Endodermal cell (in vitro differentiated cells): ENCODE measurements around the gene TEKTIP1. TPM values are rescaled to one million over a fixed set of nuclear protein-coding genes. Genes with fewer than 3 reads are reported as not detected.

Experiments used
- DNase-seq: peaks from one replicate; pipeline ENCODE4 v3.0.0-alpha.2; 2017
- H3K27ac ChIP-seq: 2 replicates; pipeline ENCODE4 v1.5.1; 2013; ENCODE audit warnings: mild to moderate bottlenecking, low read depth, low read length, moderate library complexity
- H3K27me3 ChIP-seq: 2 replicates; pipeline ENCODE4 v1.6.1; 2013; ENCODE audit warnings: mild to moderate bottlenecking, low read length, moderate library complexity; ENCODE audit not compliant: insufficient read depth, control insufficient read depth, poor library complexity, severe bottlenecking
- H3K36me3 ChIP-seq: 2 replicates; pipeline ENCODE4 v1.7.0; 2013; ENCODE audit warnings: mild to moderate bottlenecking, low read length, moderate library complexity; ENCODE audit not compliant: control insufficient read depth, insufficient read depth
- H3K4me1 ChIP-seq: one replicate; pipeline ENCODE4 v1.7.0; 2013; ENCODE audit warnings: low read length; ENCODE audit not compliant: control insufficient read depth, insufficient read depth
- H3K4me3 ChIP-seq: 2 replicates; pipeline ENCODE4 v1.5.1; 2013; ENCODE audit warnings: mild to moderate bottlenecking, low read length, moderate library complexity
- H3K9ac ChIP-seq: 2 replicates; pipeline ENCODE4 v1.6.1; 2013; ENCODE audit warnings: mild to moderate bottlenecking, low read length, moderate library complexity; ENCODE audit not compliant: poor library complexity, severe bottlenecking; ENCODE audit errors: extremely low read depth
- H3K9me3 ChIP-seq: 2 replicates; pipeline ENCODE4 v1.6.1; 2013; ENCODE audit warnings: mild to moderate bottlenecking, low read length, moderate library complexity; ENCODE audit not compliant: control insufficient read depth
- H3K27ac Mint-ChIP-seq: 2 replicates; pipeline ENCODE4 v1.8.0; 2020; ENCODE audit warnings: mixed read lengths
- H3K27me3 Mint-ChIP-seq: 2 replicates; pipeline ENCODE4 v1.8.0; 2021; ENCODE audit warnings: mild to moderate bottlenecking, mixed read lengths; ENCODE audit not compliant: insufficient read depth
- H3K36me3 Mint-ChIP-seq: 2 replicates; pipeline ENCODE4 v1.8.0; 2020; ENCODE audit warnings: low read depth, mixed read lengths
- H3K4me1 Mint-ChIP-seq: 2 replicates; pipeline ENCODE4 v1.8.0; 2020; ENCODE audit warnings: mixed read lengths
- H3K4me3 Mint-ChIP-seq: 2 replicates; pipeline ENCODE4 v1.8.0; 2020; ENCODE audit warnings: mild to moderate bottlenecking, moderate library complexity, mixed read lengths
- H3K9me3 Mint-ChIP-seq: 2 replicates; pipeline ENCODE4 v1.8.0; 2020; ENCODE audit warnings: mild to moderate bottlenecking, mixed read lengths
- CTCF ChIP-seq: fragments of 200-600 bp; sonication (generic); conservative IDR thresholded peaks from 2 replicates; pipeline ENCODE4 v1.5.0; 2021; ENCODE audit warnings: antibody characterized with exemption, mild to moderate bottlenecking
- WGBS, 2 experiments: methylation state at CpG; one replicate each; pipeline versions ENCODE4 v1.1.5 to v1.1.7; 2013; ENCODE audit warnings: missing lambda C conversion rate in 2 of 2, mixed read lengths in 1 of 2; ENCODE audit not compliant: insufficient coverage in 1 of 2, insufficient read length in 1 of 2; 5-methylcytosine and 5-hydroxymethylcytosine counted together
- total RNA-seq, 2 donors: library from RNA; stranded (reverse); fragmentation: NEBNext Ultra II Directional in 1 of 2; extraction: Animal tissue kit (Norgen Biotek cat#: 25700) in 1 of 2; gene quantifications; 2 replicates in 1 of 2; 3 replicates in 1 of 2; pipeline ENCODE4 v1.2.1, GENCODE V29; 2021

Gene TEKTIP1
- total RNA-seq, 2 donors from 2014 or later, result 4.6 to 5.7 TPM

- 94 to 95% methylated on average over 16 to 25 of the region's 25 CpGs for WGBS, 2 experiments
- no peak for TF ChIP-seq CTCF
- Histone ChIP-seq H3K27me3 (no peaks in the 10 kb centered on the region), H3K27ac (no peak overlapping the region), H3K36me3 (peaks cover 30% of the 10 kb centered on the region), H3K4me1 (no peaks in the 10 kb centered on the region), H3K4me3 (no peak overlapping the region), H3K9me3 (no peaks in the 10 kb centered on the region), H3K9ac (no peak overlapping the region)
- DNase-seq, result no peak
- H3K4me1 Mint-ChIP-seq, result no peaks in the 10 kb centered on the region
- H3K4me3 Mint-ChIP-seq, result no peak overlapping the region
- H3K27me3 Mint-ChIP-seq, result no peaks in the 10 kb centered on the region
- H3K27ac Mint-ChIP-seq, result no peak overlapping the region
- H3K9me3 Mint-ChIP-seq, result no peaks in the 10 kb centered on the region
- H3K36me3 Mint-ChIP-seq, result peaks cover 38% of the 10 kb centered on the region
Observed at GRCh38 chr19:3538258-3538929, 580 bp upstream of the TEKTIP1 start.

GRCh38 chr19:3539756-3540118 lies 763 bp downstream of the TEKTIP1 start:
- Histone ChIP-seq H3K4me1 (no peaks in the 10 kb centered on the region), H3K9me3 (no peaks in the 10 kb centered on the region), H3K27ac (no peak overlapping the region), H3K27me3 (no peaks in the 10 kb centered on the region), H3K4me3 (no peak overlapping the region), H3K36me3 (peaks cover 25% of the 10 kb centered on the region), H3K9ac (no peak overlapping the region)
- H3K4me1 Mint-ChIP-seq, result no peaks in the 10 kb centered on the region
- H3K4me3 Mint-ChIP-seq, result no peak overlapping the region
- H3K27ac Mint-ChIP-seq, result no peak overlapping the region
- peaks cover 28% of the 10 kb centered on the region for H3K36me3 Mint-ChIP-seq
- no peak for DNase-seq
- no peak for TF ChIP-seq CTCF
- 100% methylated on average over 1 of the region's 1 CpG; no CpG with 5 or more reads in 1 of the 2 experiments for WGBS, 2 experiments
- no peaks in the 10 kb centered on the region for H3K9me3 Mint-ChIP-seq
- H3K27me3 Mint-ChIP-seq, result no peaks in the 10 kb centered on the region

DNA sequence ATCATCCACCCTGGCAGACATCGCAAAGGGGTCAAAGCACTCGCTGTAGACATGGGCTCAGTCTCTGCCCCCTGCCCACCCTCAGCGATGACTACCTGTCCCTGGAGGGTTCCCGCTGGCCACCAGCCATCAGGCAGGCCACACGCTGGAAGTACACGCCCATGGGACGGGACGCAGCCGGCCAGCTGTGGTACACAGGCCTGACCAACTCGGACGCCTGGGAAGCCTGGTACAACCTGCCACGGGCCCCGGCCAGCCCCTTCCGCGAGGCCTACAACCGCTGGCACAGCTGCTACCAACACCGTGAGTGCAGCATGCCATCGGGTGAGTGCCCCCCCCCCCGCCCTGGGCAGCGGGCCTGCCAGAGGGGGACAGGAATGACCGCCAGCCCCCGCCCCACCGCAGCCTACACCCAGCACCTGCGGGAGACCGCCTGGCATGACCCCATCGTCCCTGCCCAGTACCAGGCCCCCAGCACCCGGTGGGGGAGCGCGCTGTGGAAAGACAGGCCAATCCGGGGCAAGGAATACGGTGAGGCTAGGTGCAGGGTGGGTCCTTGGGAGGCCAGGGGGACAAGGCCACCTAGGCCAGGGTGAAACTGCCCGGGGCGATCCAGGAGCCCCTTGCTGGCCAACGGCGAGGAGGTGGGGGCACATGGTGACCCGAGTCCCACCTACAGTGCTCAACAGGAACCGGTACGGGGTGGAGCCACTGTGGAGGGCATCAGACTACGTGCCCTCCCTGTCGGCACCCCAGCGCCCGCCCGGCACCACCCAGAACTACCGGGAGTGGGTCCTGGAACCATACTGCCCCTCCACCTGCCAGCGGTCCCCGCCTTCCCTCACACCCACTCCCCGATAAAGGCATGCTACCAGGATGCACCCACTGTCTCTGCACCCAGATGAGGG lies 4.4 kb downstream of the TEKTIP1 start:
- Mint-ChIP-seq H3K4me3 (no peak overlapping the region), H3K9me3 (no peaks in the 10 kb centered on the region), H3K36me3 (peaks cover 21% of the 10 kb centered on the region), H3K4me1 (no peaks in the 10 kb centered on the region), H3K27me3 (no peaks in the 10 kb centered on the region), H3K27ac (no peak overlapping the region)
- no peak overlapping the region for H3K9ac ChIP-seq
- H3K4me3 ChIP-seq, result no peak overlapping the region
- H3K9me3 ChIP-seq, result no peaks in the 10 kb centered on the region
- H3K27me3 ChIP-seq, result no peaks in the 10 kb centered on the region
- peaks cover 23% of the 10 kb centered on the region for H3K36me3 ChIP-seq
- TF ChIP-seq CTCF, result no peak
- 96 to 98% methylated on average over 18 to 47 of the region's 47 CpGs for WGBS, 2 experiments
- no peak overlapping the region for H3K27ac ChIP-seq
- no peaks in the 10 kb centered on the region for H3K4me1 ChIP-seq
- DNase-seq, result no peak
